HL-60 (cell line): ENCODE results near the gene SLC22A23.

Experiments used
- POLR2AphosphoS5 ChIP-seq: IDR thresholded peaks from 2 replicates; pipeline ENCODE4 v1.6.1; 2012; ENCODE audit warnings: low read depth
- SPI1 ChIP-seq: IDR thresholded peaks from 2 replicates; pipeline ENCODE4 v1.6.1; 2012; ENCODE audit warnings: low read depth, mild to moderate bottlenecking, borderline replicate concordance
- TF ChIP-seq, protein P1 (sequence below): IDR thresholded peaks from one replicate; pipeline ENCODE4 v1.5.1; 2011; ENCODE audit warnings: low read length, control low read depth, inconsistent platforms; ENCODE audit not compliant: insufficient read depth

- TF ChIP-seq SPI1 (no peak), POLR2AphosphoS5 (no peak)
- TF ChIP-seq, protein P1, sequence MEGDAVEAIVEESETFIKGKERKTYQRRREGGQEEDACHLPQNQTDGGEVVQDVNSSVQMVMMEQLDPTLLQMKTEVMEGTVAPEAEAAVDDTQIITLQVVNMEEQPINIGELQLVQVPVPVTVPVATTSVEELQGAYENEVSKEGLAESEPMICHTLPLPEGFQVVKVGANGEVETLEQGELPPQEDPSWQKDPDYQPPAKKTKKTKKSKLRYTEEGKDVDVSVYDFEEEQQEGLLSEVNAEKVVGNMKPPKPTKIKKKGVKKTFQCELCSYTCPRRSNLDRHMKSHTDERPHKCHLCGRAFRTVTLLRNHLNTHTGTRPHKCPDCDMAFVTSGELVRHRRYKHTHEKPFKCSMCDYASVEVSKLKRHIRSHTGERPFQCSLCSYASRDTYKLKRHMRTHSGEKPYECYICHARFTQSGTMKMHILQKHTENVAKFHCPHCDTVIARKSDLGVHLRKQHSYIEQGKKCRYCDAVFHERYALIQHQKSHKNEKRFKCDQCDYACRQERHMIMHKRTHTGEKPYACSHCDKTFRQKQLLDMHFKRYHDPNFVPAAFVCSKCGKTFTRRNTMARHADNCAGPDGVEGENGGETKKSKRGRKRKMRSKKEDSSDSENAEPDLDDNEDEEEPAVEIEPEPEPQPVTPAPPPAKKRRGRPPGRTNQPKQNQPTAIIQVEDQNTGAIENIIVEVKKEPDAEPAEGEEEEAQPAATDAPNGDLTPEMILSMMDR: no peak
Observed at GRCh38 chr6:3343089-3343883, 113.6 kb downstream of the SLC22A23 start.
